SK-MEL-5 (cell line): ENCODE measurements around the gene TNKS1BP1. TPM values are rescaled to one million over a fixed set of nuclear protein-coding genes. Genes with fewer than 3 reads are reported as not detected.

Experiments
- DNase-seq: peaks from one replicate; pipeline ENCODE4 v3.0.0-alpha.2; 2016; ENCODE audit warnings: low read depth, low spot score
- in situ Hi-C: cut with HindIII; loops from 2 replicates; pipeline ENCODE4 v1.10.0; 2016; ENCODE audit warnings: low sequenced_read_pairs, high pct_unique_total_duplicates, low pct_unique_long_range_greater_than_20kb
- total RNA-seq: library from RNA; depleted of rRNA; stranded (reverse); fragments of >200 nt; shearing (Covaris generic); gene quantifications from 2 replicates; pipeline ENCODE4 v1.2.3, GENCODE V29; 2014

The TNKS1BP1 gene
- total RNA-seq, 1 experiment from 2014 or later: 8.1 TPM

DNA sequence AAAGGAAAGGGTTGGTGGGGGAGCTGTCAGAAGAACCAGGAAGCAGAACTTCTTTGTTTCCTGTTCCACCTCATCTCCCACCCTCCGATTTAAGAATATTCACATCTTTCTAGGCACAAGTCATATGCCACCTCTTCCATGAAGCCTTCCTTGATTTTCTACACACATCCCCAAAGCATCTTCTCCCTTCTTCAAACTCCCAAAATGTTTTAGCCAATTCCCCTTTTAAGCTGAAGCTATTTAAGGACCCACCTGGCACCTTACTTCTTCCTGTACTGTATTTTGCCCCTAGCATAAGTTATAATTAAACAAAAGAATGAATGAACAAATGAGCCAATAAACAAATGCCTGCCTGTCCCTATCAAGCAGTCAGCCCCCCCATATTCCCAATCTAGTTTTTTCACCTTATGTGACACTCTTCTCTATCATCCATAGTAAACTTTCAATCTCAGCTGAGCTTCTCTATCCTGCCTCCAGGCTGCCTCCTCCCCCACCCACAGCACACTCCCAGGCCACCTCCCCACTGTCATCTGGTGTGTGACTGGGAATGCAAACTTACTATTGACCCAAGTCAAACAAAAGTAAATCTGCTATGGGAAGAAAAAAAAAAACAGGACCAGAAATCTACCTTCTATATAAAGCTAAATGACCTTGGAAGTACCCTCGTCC is 3.9 kb downstream of the TNKS1BP1 start:
- in situ Hi-C loops: no loop called here
- DNase-seq: no peak

DNA sequence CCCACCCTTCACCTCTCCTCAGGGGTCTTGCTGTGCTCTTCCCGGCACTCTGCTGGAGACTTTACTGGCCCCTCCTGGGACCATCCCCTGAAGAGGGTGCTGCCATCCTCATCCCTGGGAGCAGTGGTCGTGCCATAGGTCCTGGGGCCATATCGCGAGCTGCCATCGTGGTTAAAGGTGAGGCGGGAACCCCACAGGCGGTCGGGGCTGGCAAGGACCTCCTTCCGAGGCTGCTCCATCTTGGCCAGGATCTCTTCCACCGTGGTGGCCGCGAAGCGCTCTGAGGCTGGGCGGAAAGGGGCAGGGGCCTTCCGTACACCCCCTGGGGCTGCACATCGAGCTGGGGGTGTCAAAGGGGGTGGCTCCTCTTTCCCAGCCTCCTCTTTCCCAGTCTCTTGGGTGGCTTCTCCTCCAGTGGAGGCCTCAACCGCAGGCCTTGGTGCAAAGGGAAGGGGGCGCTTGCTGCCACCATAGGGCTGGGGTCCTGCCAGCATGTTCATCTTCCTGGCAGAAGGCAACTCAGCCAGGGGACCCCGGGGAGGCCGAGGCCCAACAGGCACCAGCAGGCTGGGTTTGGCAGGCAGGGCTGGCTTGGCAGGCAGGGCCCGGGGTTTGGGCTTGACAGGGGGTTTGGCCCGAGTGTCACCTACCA is 4.6 kb downstream of the TNKS1BP1 start:
- in situ Hi-C loops: no loop called here
- no peak for DNase-seq

DNA sequence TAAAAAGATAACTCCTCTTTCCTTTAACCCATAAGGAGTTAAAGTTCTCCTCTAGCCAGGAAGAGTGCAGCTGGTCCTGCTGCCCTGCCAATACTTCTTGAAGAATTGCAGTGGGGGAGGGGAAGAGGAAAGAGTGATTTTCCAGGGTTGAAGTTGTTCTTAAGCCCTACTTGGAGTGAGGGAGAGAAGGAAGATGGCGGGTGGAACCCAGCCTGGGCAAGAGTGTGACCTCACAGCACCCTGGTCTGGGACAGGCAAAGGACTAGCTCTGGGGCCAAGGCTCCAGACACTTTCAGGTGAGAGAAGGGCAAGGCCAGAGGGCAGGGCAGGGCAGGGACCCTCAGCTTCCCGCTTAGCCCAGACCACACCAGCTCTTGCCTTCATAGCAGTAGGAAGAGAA is 6.6 kb downstream of the TNKS1BP1 start:
- in situ Hi-C loops: no loop called here
- DNase-seq: no peak

DNA sequence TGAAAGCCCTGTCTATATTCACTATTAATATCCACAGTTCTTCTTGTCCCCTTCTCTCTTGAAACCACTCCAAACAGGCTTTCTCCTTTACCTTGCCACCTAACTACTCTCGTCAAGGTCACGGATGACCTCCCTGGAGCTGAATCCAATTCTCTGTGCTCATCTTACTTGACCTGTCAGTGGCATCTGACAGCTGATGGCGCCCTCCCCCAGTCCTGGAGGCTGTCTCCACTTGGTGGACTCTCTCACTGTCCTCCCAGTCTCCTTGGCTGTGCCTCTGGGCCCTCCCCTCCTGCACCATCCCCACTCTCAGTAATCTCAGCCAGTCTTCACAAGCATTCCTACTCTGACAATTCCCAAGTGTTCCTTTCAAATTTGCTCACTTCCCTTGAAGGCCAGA is 8.7 kb downstream of the TNKS1BP1 start:
- DNase-seq: no peak
- in situ Hi-C loops: no loop called here

DNA sequence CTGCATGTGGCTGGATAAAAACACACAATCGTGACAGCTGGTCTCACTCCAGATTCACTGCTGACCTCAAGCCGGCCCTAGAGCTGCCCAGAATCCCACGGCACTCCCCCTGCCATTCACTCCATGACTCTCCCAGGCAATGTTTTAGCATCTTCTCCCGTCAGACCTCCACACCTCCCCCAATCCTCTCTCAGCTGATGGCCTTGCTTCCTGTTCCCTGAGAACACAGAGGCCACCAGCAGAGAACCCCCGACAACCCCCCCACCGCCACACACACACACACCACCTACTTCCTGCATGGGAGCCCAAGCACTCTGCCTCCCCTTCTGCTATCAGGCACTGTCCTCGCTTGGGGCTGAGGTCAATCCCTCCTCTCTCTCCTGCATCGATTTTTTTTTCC is 9.3 kb downstream of the TNKS1BP1 start:
- in situ Hi-C loops: no loop called here
- no peak for DNase-seq

DNA sequence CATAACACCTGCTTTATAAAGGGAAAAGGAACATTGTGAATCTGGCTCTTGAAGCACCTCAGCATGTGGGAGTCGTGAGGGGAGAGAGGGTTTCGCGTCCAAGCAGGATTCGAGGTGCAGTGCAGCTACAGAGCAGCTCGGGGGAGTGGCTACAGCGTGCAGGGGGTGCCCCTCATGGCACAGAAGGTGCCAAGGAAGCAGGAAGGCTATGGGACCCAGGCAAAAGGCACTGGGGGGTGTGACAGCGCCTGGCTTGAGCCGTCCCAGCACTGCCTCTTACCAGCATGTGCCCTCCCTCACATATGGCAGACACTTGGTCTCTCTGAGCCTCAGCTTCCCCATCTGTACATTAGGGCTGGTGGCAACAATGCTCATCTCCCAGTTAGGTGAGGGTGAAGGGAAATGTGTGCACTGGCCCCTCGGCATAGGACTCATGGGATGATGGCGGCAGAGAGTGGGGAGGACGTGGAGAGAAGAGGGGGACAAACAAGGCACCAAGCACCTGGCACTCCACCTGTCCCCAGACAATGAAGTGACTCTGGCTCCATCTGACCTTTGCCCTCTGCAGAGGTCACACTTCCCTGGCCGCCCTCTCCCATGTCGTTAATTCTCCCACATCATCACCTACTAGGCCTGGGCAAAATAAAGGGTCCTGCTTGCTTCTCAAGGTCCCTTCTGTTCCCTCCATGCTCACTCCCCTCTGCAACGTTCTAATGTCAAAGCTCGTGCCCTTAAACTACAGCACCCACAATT is 10.4 kb downstream of the TNKS1BP1 start:
- in situ Hi-C loops: no loop called here

DNA sequence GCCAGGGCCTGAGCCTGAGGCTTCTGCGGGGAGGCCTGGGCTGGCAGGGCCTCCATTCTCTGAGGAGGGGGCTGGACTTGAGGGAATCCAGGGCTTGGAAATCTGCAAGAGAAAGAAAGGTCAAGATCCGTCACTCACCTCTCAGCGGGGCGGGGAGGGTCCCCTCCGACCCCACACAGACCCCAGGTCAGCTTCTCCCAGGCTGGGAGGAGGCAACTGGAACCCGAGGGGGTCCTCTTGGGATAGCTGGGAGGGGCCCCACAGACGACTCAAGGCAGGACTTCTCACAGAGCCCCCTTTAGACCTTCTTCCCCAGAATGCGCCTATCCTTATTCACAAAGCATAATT is 11.0 kb downstream of the TNKS1BP1 start:
- in situ Hi-C loops: no loop called here
- no peak for DNase-seq

More for the DNA sequence above, 10.4 kb downstream of the TNKS1BP1 start:
- no peak for DNase-seq

DNA sequence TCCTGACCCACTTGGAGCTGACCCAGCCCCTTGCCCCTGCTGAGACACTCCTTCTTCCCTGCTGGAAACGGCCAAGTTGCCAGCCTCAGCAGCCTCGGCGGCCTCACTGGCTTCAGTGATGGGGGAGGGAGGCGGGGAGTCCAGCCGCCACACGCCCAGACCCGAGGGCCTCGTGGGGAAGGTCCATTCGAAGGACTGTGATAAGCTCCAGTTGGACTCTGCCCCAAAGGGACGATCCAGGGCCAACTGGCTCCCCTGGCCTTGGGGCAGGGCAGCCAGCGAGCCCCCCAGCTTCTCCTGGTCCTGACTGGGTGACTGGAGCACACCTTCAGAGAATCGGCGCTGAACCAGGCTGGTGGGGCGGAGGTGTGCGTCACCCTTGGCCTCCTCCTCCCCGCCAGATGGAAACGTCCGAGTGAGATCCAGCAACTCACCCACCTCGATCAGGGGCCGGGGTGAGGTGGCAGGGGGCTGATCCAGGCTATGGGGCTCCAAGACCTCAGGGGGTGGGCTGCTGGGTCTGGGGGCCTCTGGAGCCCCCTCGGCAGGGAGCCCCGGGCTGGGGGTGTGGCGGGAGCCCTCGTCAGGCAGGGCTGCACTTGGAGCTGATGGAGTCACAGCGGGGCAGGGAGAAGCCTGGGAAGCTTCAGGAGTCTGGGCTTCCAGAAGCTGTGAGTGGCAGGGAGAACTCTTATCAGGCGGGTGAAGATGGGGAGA is 11.5 kb downstream of the TNKS1BP1 start:
- in situ Hi-C loops: no loop called here
- no peak for DNase-seq

DNA sequence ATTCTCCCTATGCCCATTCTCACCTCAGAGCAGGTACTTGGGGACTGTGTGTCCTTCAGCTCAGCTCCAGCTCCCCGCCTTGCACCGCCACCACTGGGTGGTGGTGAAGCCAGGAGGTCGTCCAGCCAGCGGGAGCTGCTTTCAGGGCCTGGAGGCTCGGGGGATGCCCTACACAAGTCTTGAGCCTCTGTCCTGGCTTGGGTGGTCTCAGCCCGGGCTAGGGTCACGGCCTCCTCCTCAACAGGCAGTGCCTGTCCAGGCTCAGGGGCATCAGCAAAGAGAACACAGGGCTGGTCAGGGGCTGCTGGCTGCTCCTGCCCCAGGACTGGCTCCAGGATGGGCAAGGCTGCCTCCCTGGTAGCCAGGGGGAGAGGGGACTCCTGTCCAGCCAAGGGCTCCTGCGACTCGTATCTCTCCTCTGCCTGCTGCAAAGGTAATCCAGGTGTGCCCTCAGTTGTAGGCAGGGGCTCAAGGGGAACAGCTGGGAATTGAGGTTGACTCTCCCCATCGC is 12.2 kb downstream of the TNKS1BP1 start:
- no peak for DNase-seq
- in situ Hi-C loops: no loop called here

DNA sequence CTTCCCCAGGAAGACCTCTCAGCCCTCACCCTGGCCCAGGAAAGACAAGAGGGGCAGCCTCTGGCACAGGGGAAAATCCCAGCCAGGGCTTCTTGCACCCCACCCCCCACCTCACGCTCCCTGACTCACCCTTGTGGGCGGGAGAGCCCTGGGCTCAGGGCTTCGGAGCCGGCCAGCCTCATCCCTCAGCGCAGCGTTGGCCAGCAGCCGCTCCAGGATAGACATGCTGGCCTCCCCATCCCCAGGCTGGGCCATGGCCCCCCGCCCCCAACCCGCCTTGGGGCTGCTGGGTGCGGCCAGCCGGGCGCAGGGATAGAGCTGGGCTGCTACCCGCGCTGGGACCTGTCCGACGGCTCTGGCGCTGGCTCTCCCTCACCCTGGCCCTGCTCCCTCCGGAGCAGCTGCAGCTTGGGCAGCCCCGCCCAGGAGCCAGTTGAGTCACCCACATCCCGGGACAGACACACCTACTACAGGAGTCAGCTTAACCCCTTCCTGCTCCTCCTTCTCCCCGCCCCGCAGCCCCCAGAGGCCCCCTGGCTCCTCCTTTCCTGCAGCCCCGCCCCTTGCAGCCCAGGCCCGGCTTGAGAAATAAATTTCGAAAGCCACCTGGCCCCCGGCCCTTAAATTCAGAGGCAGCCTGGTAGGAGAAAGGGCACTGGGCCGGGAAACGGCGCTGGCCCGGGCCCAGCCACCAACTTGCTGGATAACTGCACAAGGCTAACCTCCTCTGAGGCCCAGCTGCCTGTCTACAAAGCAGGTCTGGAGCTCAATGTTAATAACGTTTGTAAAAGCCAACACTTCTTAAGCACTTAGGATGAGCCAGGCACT is 13.4 kb downstream of the TNKS1BP1 start:
- in situ Hi-C loops: no loop called here

DNA sequence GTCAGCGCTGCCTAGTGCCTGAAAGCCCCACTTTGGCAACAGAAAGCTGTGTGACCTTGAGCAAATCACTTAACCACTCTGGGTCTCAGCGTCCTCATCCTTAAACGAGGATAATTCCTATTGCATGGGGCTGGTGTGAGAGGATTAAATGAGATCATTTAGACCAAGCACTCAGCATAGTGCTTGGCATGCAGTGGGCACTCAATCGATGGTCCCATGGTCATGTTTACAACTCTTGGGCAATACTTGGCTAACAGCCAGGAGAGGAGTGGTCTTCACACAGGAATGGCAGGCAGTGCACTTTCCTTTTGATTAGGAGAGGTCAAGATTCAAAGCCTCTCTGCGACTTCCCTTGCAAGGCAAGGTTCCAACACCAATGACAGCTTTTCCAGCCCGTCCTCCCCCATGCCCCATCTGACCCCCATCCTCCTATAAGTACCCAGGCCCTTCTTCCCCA is 14.1 kb downstream of the TNKS1BP1 start:
- in situ Hi-C loops: no loop called here

More for the DNA sequence above, 13.4 kb downstream of the TNKS1BP1 start:
- DNase-seq: peak; percentile 64

DNA sequence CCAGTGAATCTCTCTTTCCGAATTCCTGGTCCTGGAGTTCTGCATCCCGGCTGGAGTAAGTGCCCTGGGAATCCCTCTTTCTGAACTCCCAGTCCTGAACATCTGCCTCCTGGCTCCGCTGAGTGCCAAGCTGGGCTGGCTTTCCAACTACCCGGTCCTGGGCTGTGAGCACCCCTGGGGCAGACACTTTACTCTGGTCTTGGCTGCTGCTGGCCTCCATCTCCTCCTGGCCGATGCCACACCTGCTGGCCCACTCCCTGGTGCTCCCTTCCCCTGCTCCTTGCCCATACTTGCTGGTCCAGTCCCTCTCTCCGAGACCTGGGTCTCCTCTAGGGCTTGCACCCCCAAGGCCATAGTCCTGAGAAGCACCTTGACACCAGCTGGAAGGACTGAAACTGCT is 14.7 kb downstream of the TNKS1BP1 start:
- in situ Hi-C loops: no loop called here
- DNase-seq: no peak

More for the DNA sequence above, 14.1 kb downstream of the TNKS1BP1 start:
- no peak for DNase-seq

DNA sequence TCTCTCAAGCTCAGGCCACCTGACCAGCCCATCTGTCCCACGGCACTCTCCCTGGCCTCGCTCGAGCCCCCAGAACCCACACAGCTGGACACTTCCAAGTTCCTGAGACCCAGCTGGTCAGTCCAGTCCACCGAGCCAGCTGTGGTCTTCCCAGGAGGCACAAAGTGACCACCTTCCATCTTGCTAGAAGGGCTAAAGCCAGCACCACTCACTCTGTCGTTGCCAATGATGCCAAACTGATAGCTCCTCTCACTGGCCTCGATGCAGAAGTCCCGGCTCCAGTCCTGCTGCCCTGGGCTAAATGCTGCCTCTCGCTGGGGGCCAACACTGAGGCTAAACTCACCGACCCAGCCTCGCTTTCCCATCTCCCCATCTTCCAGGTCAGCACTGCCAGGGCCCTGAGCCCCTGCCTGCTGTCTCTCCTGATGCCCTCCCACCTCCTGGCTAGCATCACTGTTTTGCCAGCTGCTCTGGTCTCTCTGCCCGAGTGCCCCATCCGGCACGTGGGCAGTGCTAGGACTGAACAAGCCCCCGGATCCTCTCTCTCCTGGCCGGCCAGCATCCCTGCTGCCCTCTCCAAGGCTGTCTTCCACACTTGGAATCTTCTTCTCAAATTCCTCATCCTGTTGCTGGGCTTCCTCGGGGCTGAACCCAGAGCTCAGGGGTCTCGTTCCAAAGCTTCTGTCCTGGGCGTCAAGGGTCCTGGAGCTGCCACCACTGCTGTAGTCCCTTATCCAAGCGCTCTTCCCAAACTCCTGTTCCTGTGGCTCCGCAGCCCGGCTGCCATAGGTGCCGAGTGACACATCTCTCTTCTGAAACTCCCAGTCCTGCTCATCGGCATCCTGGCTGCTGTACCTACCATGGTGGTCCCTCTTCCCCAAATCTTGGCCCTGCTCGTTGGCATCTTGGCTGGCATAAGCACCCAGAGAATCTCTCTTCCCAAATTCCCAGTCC is 15.4 kb downstream of the TNKS1BP1 start:
- in situ Hi-C loops: no loop called here
- DNase-seq: no peak

DNA sequence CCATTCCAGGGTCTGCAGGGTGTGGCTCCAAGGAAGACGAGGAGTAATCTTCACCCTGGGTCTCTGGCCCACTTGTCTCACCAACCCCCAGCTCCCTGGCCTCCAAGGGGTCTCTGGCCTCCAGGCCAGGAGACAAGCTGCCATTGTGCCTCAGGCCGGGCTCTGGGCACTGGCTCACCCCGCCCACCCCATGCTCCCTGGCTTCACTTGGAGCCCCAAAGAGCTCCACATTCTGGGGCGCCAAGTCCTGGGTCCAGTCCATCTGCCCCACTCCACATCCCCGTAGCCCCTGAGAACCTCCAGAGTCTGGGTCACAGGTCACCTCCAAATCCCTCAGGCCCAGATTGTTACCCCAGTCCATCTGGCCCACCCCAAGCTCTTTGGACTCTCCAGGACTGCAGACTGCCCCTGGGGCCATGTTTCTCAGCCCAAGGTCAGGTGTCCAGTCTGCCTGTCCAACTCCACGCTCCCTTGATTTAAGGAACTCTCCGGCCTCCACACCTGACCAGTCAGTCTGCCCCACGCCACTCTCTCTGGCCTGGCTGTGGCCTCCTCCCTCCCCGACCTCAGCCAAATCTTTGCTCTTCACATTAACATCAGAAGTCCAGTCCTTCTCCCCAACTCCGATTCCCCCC is 16.2 kb downstream of the TNKS1BP1 start:
- in situ Hi-C loops: no loop called here

DNA sequence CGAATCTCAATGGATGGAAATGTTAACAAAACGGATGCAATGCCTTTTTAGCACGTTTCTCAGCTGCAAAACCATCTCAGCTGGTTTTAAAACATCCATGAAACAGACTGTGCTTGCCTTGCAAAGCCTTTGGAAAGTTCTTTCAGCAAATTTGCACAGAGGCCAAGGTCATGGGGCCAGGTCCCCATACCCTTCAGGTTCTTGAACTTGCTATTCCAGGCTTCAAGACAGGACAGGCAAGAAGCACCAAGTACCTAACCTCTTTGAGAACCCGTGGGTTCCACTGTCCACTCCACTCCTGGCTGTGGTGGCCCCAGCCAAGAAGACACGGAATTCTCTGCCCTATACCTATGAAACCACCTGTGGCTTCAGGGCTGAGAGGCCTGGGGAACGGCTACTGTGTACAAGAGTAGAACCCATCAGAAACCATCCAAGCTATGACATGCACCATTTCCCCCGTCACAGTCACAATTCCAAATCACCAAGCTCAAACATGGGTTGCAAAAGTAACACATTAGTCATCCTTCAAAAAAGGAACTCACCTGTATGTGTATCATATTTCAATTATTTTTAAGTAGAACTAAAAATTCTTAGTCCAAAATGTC is 17.0 kb downstream of the TNKS1BP1 start:
- no peak for DNase-seq
- in situ Hi-C loops: no loop called here

More for the DNA sequence above, 16.2 kb downstream of the TNKS1BP1 start:
- DNase-seq: no peak
